ENCODE measurements around the gene CLEC6A. TPM values are rescaled to one million over a fixed set of nuclear protein-coding genes. Genes with fewer than 3 reads are reported as not detected.

The CLEC6A gene
- total RNA-seq, 1 experiment from 2014 or later: not detected

DNA sequence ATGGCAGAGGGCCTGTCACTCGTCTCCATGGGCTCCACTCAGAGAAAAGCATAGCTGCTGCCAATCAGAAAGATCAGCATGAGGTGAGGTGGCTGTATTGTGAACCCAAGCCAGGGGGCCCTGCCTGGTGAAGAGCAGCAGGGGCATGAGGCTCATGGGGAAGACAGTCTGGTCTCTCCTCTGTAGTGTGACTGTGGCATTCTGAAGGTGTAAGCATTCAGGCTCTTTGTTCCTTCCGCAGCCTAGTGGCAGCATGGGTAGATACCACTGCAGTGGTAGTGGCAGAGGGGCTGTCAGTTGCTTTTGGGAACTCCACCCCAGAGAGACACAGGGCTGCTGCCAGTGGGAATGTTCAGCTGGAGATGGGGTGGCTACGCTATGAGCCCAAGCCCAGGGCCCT is 52.5 kb downstream of the CLEC6A start:
- Mint-ChIP-seq H3K4me1 (ENCODE audit: low read depth, unreplicated experiment) (no peaks in the 10 kb centered on the region), H3K36me3 (ENCODE audit: insufficient read depth, unreplicated experiment) (no peaks in the 10 kb centered on the region), H3K27ac (ENCODE audit: unreplicated experiment) (no peak overlapping the region), H3K4me3 (ENCODE audit: unreplicated experiment) (no peak overlapping the region), H3K27me3 (ENCODE audit: insufficient read depth, unreplicated experiment) (peaks cover 37% of the 10 kb centered on the region), H3K9me3 (ENCODE audit: unreplicated experiment) (no peaks in the 10 kb centered on the region)
- intact Hi-C loops (cut with micrococcal nuclease; ENCODE audit: unreplicated experiment): no loop called here
- no peaks in the 10 kb centered on the region for H3K9me3 ChIP-seq
- H3K4me3 ChIP-seq (ENCODE audit: low read depth, low read length): no peak overlapping the region
- peaks cover 7% of the 10 kb centered on the region for H3K27me3 ChIP-seq (replicated peaks; ENCODE audit: control insufficient read depth, insufficient read depth, low read length)
- ChIA-PET POLR2A (no interaction called here), CTCF (no interaction called here)
- DNase-seq: no peak
- H3K36me3 ChIP-seq (ENCODE audit: control insufficient read depth, insufficient read depth, low read length): no peaks in the 10 kb centered on the region
- no TSS peak for BruUV-seq (replicated peaks)
- no peaks in the 10 kb centered on the region for H3K4me1 ChIP-seq
- TF ChIP-seq, protein P1, sequence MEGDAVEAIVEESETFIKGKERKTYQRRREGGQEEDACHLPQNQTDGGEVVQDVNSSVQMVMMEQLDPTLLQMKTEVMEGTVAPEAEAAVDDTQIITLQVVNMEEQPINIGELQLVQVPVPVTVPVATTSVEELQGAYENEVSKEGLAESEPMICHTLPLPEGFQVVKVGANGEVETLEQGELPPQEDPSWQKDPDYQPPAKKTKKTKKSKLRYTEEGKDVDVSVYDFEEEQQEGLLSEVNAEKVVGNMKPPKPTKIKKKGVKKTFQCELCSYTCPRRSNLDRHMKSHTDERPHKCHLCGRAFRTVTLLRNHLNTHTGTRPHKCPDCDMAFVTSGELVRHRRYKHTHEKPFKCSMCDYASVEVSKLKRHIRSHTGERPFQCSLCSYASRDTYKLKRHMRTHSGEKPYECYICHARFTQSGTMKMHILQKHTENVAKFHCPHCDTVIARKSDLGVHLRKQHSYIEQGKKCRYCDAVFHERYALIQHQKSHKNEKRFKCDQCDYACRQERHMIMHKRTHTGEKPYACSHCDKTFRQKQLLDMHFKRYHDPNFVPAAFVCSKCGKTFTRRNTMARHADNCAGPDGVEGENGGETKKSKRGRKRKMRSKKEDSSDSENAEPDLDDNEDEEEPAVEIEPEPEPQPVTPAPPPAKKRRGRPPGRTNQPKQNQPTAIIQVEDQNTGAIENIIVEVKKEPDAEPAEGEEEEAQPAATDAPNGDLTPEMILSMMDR (IDR thresholded peaks at IDR 0.05; ENCODE audit: insufficient read depth in 1 of 2, low read depth in 1 of 2, low read length in 1 of 2, severe bottlenecking in 1 of 2, unreplicated experiment in 1 of 2): no peak

- TF ChIP-seq, protein P1 (IDR thresholded peaks at IDR 0.05; ENCODE audit: insufficient read depth in 1 of 2, low read depth in 1 of 2, low read length in 1 of 2, severe bottlenecking in 1 of 2, unreplicated experiment in 1 of 2): no peak
- no TSS peak for BruUV-seq (replicated peaks)
- no peak overlapping the region for H3K27ac Mint-ChIP-seq (ENCODE audit: unreplicated experiment)
- Histone ChIP-seq H3K4me1 (no peaks in the 10 kb centered on the region), H3K27me3 (replicated peaks; ENCODE audit: control insufficient read depth, insufficient read depth, low read length) (peaks cover 7% of the 10 kb centered on the region), H3K4me3 (ENCODE audit: low read depth, low read length) (no peak overlapping the region), H3K36me3 (ENCODE audit: control insufficient read depth, insufficient read depth, low read length) (no peaks in the 10 kb centered on the region), H3K9me3 (no peaks in the 10 kb centered on the region)
- CTCF ChIA-PET: interaction anchor here (1.2 kb wide), 1 partner anchor 9 kb away, joined by 3 read pairs; no protein-coding TSS in a partner anchor
- no peaks in the 10 kb centered on the region for H3K9me3 Mint-ChIP-seq (ENCODE audit: unreplicated experiment)
- intact Hi-C loops (cut with micrococcal nuclease; ENCODE audit: unreplicated experiment): no loop called here
- POLR2A ChIA-PET: no interaction called here
- no peak overlapping the region for H3K4me3 Mint-ChIP-seq (ENCODE audit: unreplicated experiment)
- H3K4me1 Mint-ChIP-seq (ENCODE audit: low read depth, unreplicated experiment): no peaks in the 10 kb centered on the region
- no peaks in the 10 kb centered on the region for H3K36me3 Mint-ChIP-seq (ENCODE audit: insufficient read depth, unreplicated experiment)
- H3K27me3 Mint-ChIP-seq (ENCODE audit: insufficient read depth, unreplicated experiment): peaks cover 43% of the 10 kb centered on the region
- no peak for DNase-seq
Observed at GRCh38 chr12:8508910-8509841, 53.4 kb downstream of the CLEC6A start.

DNA sequence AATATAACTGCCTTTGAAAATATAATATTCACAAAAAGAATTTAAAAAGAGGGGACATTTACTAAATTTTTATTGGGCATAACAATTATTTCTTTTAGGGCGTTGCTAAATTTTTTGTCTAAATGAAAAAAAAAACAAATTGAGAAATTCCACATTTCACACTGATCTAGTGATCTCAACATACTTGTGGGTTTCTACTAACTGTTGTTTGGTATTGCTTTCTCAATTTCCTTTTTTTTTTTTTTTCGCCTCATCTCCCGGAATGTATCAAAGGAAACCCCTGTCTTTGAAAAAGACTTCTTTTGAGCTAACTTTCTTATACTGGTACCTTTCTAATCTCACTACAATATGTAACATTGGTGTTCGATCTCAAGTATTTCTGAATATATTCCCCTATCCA is 57.5 kb downstream of the CLEC6A start, which contains the start of gene CLEC4D:
Gene CLEC4D (plus strand): TSS at position 248 of the 400 bp plus-strand sequence. CDS start 230 bp downstream, outside the sequence.
- ChIA-PET POLR2A (no interaction called here), CTCF (interaction anchor here (0.6 kb wide), 1 partner anchor 8 kb away, joined by 5 read pairs; no protein-coding TSS in a partner anchor)
- Histone ChIP-seq H3K36me3 (ENCODE audit: control insufficient read depth, insufficient read depth, low read length) (no peaks in the 10 kb centered on the region), H3K4me3 (ENCODE audit: low read depth, low read length) (no peak within 1 kb of the TSS), H3K27me3 (replicated peaks; ENCODE audit: control insufficient read depth, insufficient read depth, low read length) (peaks cover 7% of the 10 kb centered on the region), H3K4me1 (no peaks in the 10 kb centered on the region), H3K9me3 (no peaks in the 10 kb centered on the region)
- intact Hi-C loops (cut with micrococcal nuclease; ENCODE audit: unreplicated experiment): no loop called here
- Mint-ChIP-seq H3K4me3 (ENCODE audit: unreplicated experiment) (no peak within 1 kb of the TSS), H3K9me3 (ENCODE audit: unreplicated experiment) (no peaks in the 10 kb centered on the region), H3K27ac (ENCODE audit: unreplicated experiment) (no peak within 1 kb of the TSS), H3K36me3 (ENCODE audit: insufficient read depth, unreplicated experiment) (no peaks in the 10 kb centered on the region), H3K4me1 (ENCODE audit: low read depth, unreplicated experiment) (no peaks in the 10 kb centered on the region), H3K27me3 (ENCODE audit: insufficient read depth, unreplicated experiment) (peaks cover 32% of the 10 kb centered on the region)
- TF ChIP-seq, protein P1 (IDR thresholded peaks at IDR 0.05; ENCODE audit: insufficient read depth in 1 of 2, low read depth in 1 of 2, low read length in 1 of 2, severe bottlenecking in 1 of 2, unreplicated experiment in 1 of 2): no peak
- no peak for DNase-seq
- no TSS peak for BruUV-seq (replicated peaks)

All from Caco-2 (cell line).